Spleen (tissue), 7 donors: ENCODE measurements around the gene CRIP2.

ENCODE experiments used
- POLR2A ChIP-seq, 3 donors: fragments of 450-650 bp; IDR thresholded peaks; one replicate each; pipeline ENCODE4 v1.5.1; 2017; ENCODE audit warnings: antibody characterized with exemption in 3 of 3, mild to moderate bottlenecking in 1 of 3
- POLR2AphosphoS5 ChIP-seq, 3 donors: sonication (generic); formaldehyde crosslinking; IDR thresholded peaks; one replicate each; pipeline ENCODE4 v1.5.1; 2017; ENCODE audit warnings: antibody characterized with exemption in 3 of 3
- TF ChIP-seq, protein P1 (sequence below), 11 experiments: fragments of 200-600 bp in 7 of 11; fragments of 450-650 bp in 4 of 11; sonication (generic) in 4 of 11; IDR thresholded peaks in 8 of 11; conservative IDR thresholded peaks in 3 of 11; 1 replicate in 7 of 11; 2 replicates in 4 of 11; pipeline versions ENCODE4 v1.4.0 to v1.8.0; 2016 to 2021; ENCODE audit warnings: antibody characterized with exemption in 11 of 11, inconsistent platforms in 4 of 11, mild to moderate bottlenecking in 1 of 11
- donor health status: DM: no; HTN: no; CAD: no; lungs with moderate emphysema.
- donor health status: DM: no; HTN: no; CAD: no.
- donor health status: DM: no; HTN: no; CAD: no.

DNA sequence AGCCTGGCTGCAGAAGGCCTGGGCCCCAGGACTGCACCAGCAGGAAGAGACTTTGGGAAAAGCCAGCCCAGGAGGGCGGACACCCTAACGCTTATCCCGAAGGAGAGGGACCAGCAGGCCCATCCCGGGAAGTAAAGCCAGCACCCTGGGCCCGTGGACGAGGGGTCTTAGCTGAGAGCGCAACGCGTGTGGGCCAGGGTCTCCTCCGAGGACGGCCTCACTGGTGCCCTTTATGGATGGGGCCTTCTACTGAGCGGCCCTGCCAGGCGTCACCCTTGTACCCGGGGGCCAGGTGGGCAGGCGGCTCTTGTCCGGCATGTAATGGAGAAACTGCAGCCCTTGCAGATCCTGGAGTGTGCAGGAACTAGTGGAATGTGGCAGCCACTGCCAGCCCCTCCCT, 30.5 kb downstream of the CRIP2 start:
- TF ChIP-seq, protein P1, sequence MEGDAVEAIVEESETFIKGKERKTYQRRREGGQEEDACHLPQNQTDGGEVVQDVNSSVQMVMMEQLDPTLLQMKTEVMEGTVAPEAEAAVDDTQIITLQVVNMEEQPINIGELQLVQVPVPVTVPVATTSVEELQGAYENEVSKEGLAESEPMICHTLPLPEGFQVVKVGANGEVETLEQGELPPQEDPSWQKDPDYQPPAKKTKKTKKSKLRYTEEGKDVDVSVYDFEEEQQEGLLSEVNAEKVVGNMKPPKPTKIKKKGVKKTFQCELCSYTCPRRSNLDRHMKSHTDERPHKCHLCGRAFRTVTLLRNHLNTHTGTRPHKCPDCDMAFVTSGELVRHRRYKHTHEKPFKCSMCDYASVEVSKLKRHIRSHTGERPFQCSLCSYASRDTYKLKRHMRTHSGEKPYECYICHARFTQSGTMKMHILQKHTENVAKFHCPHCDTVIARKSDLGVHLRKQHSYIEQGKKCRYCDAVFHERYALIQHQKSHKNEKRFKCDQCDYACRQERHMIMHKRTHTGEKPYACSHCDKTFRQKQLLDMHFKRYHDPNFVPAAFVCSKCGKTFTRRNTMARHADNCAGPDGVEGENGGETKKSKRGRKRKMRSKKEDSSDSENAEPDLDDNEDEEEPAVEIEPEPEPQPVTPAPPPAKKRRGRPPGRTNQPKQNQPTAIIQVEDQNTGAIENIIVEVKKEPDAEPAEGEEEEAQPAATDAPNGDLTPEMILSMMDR (IDR thresholded peaks at IDR 0.05 in 8 of 11, conservative IDR thresholded peaks at IDR 0.05 in 3 of 11), result no peak
- no peak for TF ChIP-seq POLR2A (IDR thresholded peaks at IDR 0.05)
- no peak for TF ChIP-seq POLR2AphosphoS5 (IDR thresholded peaks at IDR 0.05)
